GM20431 (cell line): ENCODE measurements around the gene SOS1.

ENCODE experiments used
- in situ Hi-C: fragments of 300-500 bp; cut with MseI, MboI; formaldehyde crosslinking; loops from one replicate; pipeline ENCODE4 v1.15.0; 2020; ENCODE audit warnings: low sequenced_read_pairs; ENCODE audit not compliant: unreplicated experiment

The SOS1 gene

GRCh38 chr2:39107724-39108273, 13.1 kb downstream of the SOS1 start:
- in situ Hi-C loops, result no loop called here

- in situ Hi-C loops, result no loop called here
Measured at GRCh38 chr2:39107156-39107555, 13.7 kb downstream of the SOS1 start.

GRCh38 chr2:39099870-39100728, 20.8 kb downstream of the SOS1 start:
- in situ Hi-C loops, result no loop called here

- in situ Hi-C loops, result no loop called here
Measured at GRCh38 chr2:39099310-39099869, 21.5 kb downstream of the SOS1 start.

GRCh38 chr2:39095624-39096023, 25.2 kb downstream of the SOS1 start:
- in situ Hi-C loops, result no loop called here

- in situ Hi-C loops, result no loop called here
Measured at GRCh38 chr2:39094717-39095363, 26.0 kb downstream of the SOS1 start.

- in situ Hi-C loops, result no loop called here
Measured at GRCh38 chr2:39093218-39093898, 27.5 kb downstream of the SOS1 start.

- in situ Hi-C loops, result no loop called here
Measured at GRCh38 chr2:39091543-39091942, 29.3 kb downstream of the SOS1 start.

GRCh38 chr2:39091063-39091462, 29.8 kb downstream of the SOS1 start:
- in situ Hi-C loops, result no loop called here

- in situ Hi-C loops, result no loop called here
Measured at GRCh38 chr2:39080152-39080551, 40.7 kb downstream of the SOS1 start.

- in situ Hi-C loops, result loop anchor here (10.0 kb wide), 1 partner anchor 155 kb away; no protein-coding TSS in a partner anchor
Measured at GRCh38 chr2:39069890-39070465, 50.9 kb downstream of the SOS1 start.

- in situ Hi-C loops, result loop anchor here (10.0 kb wide), 1 partner anchor 156 kb away; no protein-coding TSS in a partner anchor
Measured at GRCh38 chr2:39069136-39069515, 51.7 kb downstream of the SOS1 start.

- in situ Hi-C loops, result loop anchor here (10.0 kb wide), 1 partner anchor 156 kb away; no protein-coding TSS in a partner anchor
Measured at GRCh38 chr2:39068299-39069135, 52.3 kb downstream of the SOS1 start.

GRCh38 chr2:39065616-39066015, 55.2 kb downstream of the SOS1 start:
- in situ Hi-C loops, result loop anchor here (10.0 kb wide), 1 partner anchor 159 kb away; no protein-coding TSS in a partner anchor

- in situ Hi-C loops, result loop anchor here (10.0 kb wide), 1 partner anchor 162 kb away; no protein-coding TSS in a partner anchor
Measured at GRCh38 chr2:39062320-39062719, 58.5 kb downstream of the SOS1 start.

- in situ Hi-C loops, result loop anchor here (10.0 kb wide), 1 partner anchor 164 kb away; no protein-coding TSS in a partner anchor
Measured at GRCh38 chr2:39061280-39061679, 59.6 kb downstream of the SOS1 start.

GRCh38 chr2:39059366-39059952, 61.4 kb downstream of the SOS1 start:
- in situ Hi-C loops, result no loop called here

- in situ Hi-C loops, result no loop called here
Measured at GRCh38 chr2:39058101-39058500, 62.8 kb downstream of the SOS1 start.
